AG04449 (cell line): ENCODE results near the gene SLC9A9.

Experiments used
- CTCF ChIA-PET: fragments of 350-600 bp; formaldehyde crosslinking; extraction: SDS; loops from one replicate; lab custom pipeline; 2021; ENCODE audit warnings: antibody characterized with exemption; lab: Yijun Ruan, JAX
- POLR2A ChIA-PET: fragments of 400-600, 350-600 bp; formaldehyde crosslinking; extraction: SDS; loops from one replicate; lab custom pipeline; 2020; ENCODE audit warnings: antibody characterized with exemption, inconsistent platforms; lab: Yijun Ruan, JAX
- DNase-seq: peaks from one replicate; pipeline ENCODE4 v3.0.0-alpha.2; 2010; ENCODE audit warnings: low read depth, low spot score
- H3K4me3 ChIP-seq: 2 replicates; pipeline ENCODE4 v1.5.1; 2011; ENCODE audit warnings: low read depth, mild to moderate bottlenecking, control low read depth, low read length
- TF ChIP-seq, protein P1 (sequence below): IDR thresholded peaks from one replicate; pipeline ENCODE4 v1.5.1; 2011; ENCODE audit warnings: mild to moderate bottlenecking, moderate library complexity, low read length, control low read depth, inconsistent platforms; ENCODE audit not compliant: insufficient read depth; ENCODE audit errors: missing control alignments

SLC9A9 gene

DNA sequence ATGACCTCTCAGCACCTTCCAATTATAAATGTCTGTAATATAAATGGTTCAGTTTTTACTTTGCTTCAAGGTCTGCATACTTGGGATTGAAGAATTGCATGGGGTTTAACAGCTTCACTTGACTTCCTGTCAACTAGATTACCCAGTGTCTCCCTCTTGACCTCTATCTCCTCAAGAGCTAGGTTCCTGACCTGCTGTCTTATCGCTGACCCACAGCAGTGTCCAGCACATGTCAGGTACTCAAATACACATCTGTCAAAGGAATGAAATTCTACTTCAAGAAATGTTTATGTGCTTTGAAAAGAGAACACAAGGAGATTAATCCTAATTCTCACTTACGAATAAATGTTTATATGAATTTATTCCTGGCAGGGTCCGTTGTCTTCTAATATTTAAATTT lies 284.5 kb downstream of the SLC9A9 start:
- POLR2A ChIA-PET, result no interaction called here
- TF ChIP-seq, protein P1, sequence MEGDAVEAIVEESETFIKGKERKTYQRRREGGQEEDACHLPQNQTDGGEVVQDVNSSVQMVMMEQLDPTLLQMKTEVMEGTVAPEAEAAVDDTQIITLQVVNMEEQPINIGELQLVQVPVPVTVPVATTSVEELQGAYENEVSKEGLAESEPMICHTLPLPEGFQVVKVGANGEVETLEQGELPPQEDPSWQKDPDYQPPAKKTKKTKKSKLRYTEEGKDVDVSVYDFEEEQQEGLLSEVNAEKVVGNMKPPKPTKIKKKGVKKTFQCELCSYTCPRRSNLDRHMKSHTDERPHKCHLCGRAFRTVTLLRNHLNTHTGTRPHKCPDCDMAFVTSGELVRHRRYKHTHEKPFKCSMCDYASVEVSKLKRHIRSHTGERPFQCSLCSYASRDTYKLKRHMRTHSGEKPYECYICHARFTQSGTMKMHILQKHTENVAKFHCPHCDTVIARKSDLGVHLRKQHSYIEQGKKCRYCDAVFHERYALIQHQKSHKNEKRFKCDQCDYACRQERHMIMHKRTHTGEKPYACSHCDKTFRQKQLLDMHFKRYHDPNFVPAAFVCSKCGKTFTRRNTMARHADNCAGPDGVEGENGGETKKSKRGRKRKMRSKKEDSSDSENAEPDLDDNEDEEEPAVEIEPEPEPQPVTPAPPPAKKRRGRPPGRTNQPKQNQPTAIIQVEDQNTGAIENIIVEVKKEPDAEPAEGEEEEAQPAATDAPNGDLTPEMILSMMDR, result no peak
- H3K4me3 ChIP-seq, result no peak overlapping the region
- DNase-seq, result no peak
- CTCF ChIA-PET, result no interaction called here

DNA sequence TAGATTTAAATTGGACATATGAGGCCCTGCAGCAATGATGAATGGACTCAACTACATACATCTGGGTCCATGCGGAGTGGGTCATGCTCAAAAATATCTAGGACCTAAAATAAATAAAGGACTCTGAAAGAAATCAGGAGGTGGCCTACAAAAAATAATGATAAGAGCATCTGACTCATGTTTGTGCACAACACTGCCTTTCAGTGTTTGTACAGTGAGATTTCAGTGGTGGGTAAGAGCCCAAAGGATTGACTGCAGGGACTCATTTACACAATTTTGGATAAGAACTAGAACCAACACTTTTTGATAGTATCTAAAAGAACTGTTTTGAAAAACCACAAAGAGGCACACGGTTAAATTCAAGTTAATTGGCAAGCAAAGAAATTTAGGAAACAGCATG lies 285.5 kb downstream of the SLC9A9 start:
- CTCF ChIA-PET, result no interaction called here
- no peak overlapping the region for H3K4me3 ChIP-seq
- POLR2A ChIA-PET, result no interaction called here
- DNase-seq, result no peak
- TF ChIP-seq, protein P1, result no peak

DNA sequence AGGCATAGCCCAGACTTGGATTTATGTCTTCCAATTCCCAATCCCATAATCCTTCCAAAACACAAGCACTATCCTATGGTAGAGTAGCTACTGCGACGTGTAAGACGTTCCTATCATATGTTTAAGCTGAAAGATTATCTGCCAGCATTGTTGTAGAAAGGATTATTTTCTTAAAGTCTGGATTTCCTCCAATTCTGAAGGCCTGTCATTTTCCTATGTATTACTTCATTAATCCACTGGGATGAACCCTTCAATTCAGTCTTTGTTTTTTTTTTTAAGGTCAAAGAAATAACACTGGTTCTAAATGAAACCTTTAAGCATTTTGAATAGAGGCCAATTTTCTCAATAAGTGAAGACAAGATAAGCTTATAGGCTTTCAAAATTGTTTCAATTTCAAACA lies 289.0 kb downstream of the SLC9A9 start:
- TF ChIP-seq, protein P1, result no peak
- POLR2A ChIA-PET, result no interaction called here
- H3K4me3 ChIP-seq, result no peak overlapping the region
- no peak for DNase-seq
- CTCF ChIA-PET, result no interaction called here

DNA sequence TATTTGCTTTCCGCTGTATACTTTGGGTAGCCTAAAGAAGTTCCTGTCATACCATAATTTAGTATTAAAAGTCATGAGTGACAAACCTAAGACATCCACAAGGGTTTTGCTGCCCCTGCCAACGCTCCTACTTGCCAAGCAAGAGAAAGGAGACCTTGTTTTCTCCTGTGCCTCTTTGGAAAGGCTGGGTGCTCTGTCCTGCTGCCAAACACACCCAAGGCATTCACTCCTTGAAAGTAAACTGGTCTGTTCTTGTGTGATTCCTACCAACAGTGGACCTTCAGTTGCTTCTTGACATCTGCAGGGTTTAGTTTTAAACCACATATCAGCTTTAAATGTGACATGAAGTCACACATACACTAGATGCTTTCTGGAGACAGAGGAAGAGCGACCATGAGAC lies 295.4 kb downstream of the SLC9A9 start:
- ChIA-PET POLR2A (no interaction called here), CTCF (no interaction called here)
- DNase-seq, result no peak
- H3K4me3 ChIP-seq, result no peak overlapping the region
- TF ChIP-seq, protein P1, result no peak

DNA sequence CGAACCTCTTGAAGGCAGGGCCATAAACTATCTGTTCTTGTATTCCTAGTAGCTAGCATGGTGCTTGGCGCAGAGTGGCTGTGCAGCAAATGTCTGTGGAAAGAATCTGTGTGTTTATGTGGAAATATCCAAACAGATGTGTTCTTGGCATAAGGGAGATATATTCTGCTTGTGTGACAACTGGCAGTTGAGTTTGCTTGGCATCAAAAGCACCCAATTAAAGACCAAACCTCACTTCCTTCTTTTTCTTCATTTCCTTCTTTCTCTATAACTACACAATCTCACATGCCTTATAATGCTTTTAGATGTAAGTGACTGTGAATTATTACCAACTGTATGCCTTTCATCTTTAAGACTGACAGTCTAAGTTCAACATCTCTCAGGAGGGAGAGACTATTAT lies 296.5 kb downstream of the SLC9A9 start:
- POLR2A ChIA-PET, result no interaction called here
- TF ChIP-seq, protein P1, result no peak
- CTCF ChIA-PET, result no interaction called here
- DNase-seq, result no peak
- H3K4me3 ChIP-seq, result no peak overlapping the region

DNA sequence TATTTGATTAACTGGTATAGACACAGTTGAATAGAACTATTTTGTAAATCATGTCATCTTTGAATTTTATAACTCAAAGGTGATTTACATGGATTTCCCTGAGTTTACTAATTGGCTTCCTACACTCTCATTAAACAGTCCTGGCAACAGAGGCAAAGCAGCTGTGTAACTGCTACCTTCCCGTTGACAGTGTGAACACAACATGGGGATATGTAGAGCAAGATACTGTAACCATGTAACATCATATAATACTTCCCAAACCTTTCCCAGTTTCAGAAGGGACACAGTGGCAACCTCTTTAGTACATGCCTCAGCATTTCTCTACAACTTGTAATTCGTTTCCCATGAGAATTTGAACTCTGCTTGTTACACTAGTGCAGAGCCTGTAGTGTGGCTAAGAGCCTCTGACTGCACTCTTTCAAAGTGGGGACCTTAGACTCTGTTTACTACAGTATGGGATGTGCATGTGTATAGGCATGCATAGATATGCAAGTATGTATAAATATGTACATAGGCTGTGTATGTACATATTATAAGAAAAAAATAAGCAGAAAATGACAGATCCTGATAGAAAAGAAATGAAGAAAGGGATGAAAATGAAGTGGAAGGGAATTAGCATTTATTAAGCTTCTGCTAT lies 299.3 kb downstream of the SLC9A9 start:
- TF ChIP-seq, protein P1, result no peak
- no peak for DNase-seq
- POLR2A ChIA-PET, result no interaction called here
- CTCF ChIA-PET, result no interaction called here
- H3K4me3 ChIP-seq, result no peak overlapping the region
